HG02973 (cell line): ENCODE measurements around the gene AFDN.

Source experiments
- ATAC-seq: cut with Tn5 transposase; IDR thresholded peaks from one replicate; pipeline ENCODE4 v1.9.1; 2021; ENCODE audit warnings: moderate library complexity; ENCODE audit not compliant: unreplicated experiment

The AFDN gene

GRCh38 chr6:167838207-167838748, 11.6 kb downstream of the AFDN start:
- no peak for ATAC-seq

- ATAC-seq: no peak
Measured at GRCh38 chr6:167839343-167839742, 12.6 kb downstream of the AFDN start.

- no peak for ATAC-seq
Measured at GRCh38 chr6:167839755-167840154, 13.0 kb downstream of the AFDN start.

- ATAC-seq: no peak
Measured at GRCh38 chr6:167840160-167840525, 13.4 kb downstream of the AFDN start.

- no peak for ATAC-seq
Measured at GRCh38 chr6:167840526-167841179, 13.9 kb downstream of the AFDN start.

- ATAC-seq: no peak
Measured at GRCh38 chr6:167841981-167842380, 15.3 kb downstream of the AFDN start.

- no peak for ATAC-seq
Measured at GRCh38 chr6:167842457-167842856, 15.7 kb downstream of the AFDN start.

- ATAC-seq: no peak
Measured at GRCh38 chr6:167843023-167843422, 16.3 kb downstream of the AFDN start.

- no peak for ATAC-seq
Measured at GRCh38 chr6:167845856-167846255, 19.1 kb downstream of the AFDN start.

GRCh38 chr6:167846997-167847606, 20.4 kb downstream of the AFDN start:
- no peak for ATAC-seq

- ATAC-seq: no peak
Measured at GRCh38 chr6:167847936-167848335, 21.2 kb downstream of the AFDN start.

- no peak for ATAC-seq
Measured at GRCh38 chr6:167848783-167849182, 22.1 kb downstream of the AFDN start.

- no peak for ATAC-seq
Measured at GRCh38 chr6:167849846-167850459, 23.2 kb downstream of the AFDN start.

- no peak for ATAC-seq
Measured at GRCh38 chr6:167850782-167851181, 24.1 kb downstream of the AFDN start.

GRCh38 chr6:167851370-167851952, 24.8 kb downstream of the AFDN start:
- ATAC-seq: no peak

- ATAC-seq: no peak
Measured at GRCh38 chr6:167855825-167856425, 29.2 kb downstream of the AFDN start.

- no peak for ATAC-seq
Measured at GRCh38 chr6:167856474-167856873, 29.8 kb downstream of the AFDN start.

- no peak for ATAC-seq
Measured at GRCh38 chr6:167856999-167857660, 30.4 kb downstream of the AFDN start.

- no peak for ATAC-seq
Measured at GRCh38 chr6:167858086-167858591, 31.4 kb downstream of the AFDN start.

- ATAC-seq: no peak
Measured at GRCh38 chr6:167858842-167859664, 32.3 kb downstream of the AFDN start.
